Bronchial epithelial cell (primary cell): Measurements from ENCODE around the gene GAS7. TPM values are rescaled to one million over a fixed set of nuclear protein-coding genes. Genes with fewer than 3 reads are reported as not detected.

Experiments
- DNase-seq: peaks from one replicate; pipeline ENCODE4 v3.0.0-alpha.2; 2010; ENCODE audit warnings: low read depth
- FAIRE-seq: peaks from 2 replicates; lab custom pipeline; 2011; peaks lifted over from hg19 to GRCh38; lab: Jason Lieb, UNC
- H3K27me3 ChIP-seq: 2 replicates; pipeline ENCODE4 v1.5.1; 2011; ENCODE audit warnings: low read length; ENCODE audit not compliant: control insufficient read depth, insufficient read depth
- H3K36me3 ChIP-seq: 2 replicates; pipeline ENCODE4 v1.5.1; 2011; ENCODE audit warnings: low read length; ENCODE audit not compliant: control insufficient read depth, insufficient read depth
- H3K4me3 ChIP-seq: 2 replicates; pipeline ENCODE4 v1.5.1; 2011; ENCODE audit warnings: mild to moderate bottlenecking, low read depth, low read length, control low read depth
- CTCF ChIP-seq: IDR thresholded peaks from 2 replicates; pipeline ENCODE4 v1.5.1; 2011; ENCODE audit warnings: mild to moderate bottlenecking, moderate library complexity, low read length, control low read depth, inconsistent platforms; ENCODE audit not compliant: insufficient read depth, severe bottlenecking
- total RNA-seq: library from RNA; depleted of rRNA; stranded (reverse); fragments of >200 nt; gene quantifications from 2 replicates; pipeline ENCODE4 v1.2.1, GENCODE V29; 2014

GAS7 gene
- total RNA-seq, 1 donor from 2014 or later = 1.1 TPM

- Histone ChIP-seq H3K4me3 (no peak overlapping the region), H3K27me3 (no peaks in the 10 kb centered on the region), H3K36me3 (no peaks in the 10 kb centered on the region)
- FAIRE-seq (no peak), DNase-seq (no peak)
- no peak for TF ChIP-seq CTCF
Measured at GRCh38 chr17:10173913-10174312, 24.5 kb downstream of the GAS7 start.

DNA sequence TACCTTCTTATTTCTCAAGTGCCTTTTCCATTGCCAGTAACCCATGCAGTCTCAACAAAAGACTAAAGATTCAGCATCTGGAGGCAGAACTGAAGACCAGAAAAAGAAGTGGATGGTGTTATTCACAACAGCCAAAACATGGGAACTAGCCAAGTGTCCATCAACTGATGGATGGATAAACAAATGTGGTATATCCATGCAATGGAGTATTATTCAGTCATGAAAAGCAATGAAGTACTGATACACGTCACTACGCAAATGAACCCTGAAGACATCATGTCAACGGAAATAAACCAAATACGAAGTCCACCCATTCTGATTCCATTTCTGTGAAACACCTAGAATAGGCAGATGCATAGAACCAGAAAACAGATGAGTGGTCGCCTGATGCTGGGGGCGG lies 25.6 kb downstream of the GAS7 start:
- no peak for DNase-seq
- H3K4me3 ChIP-seq = no peak overlapping the region
- no peak for TF ChIP-seq CTCF
- H3K36me3 ChIP-seq = no peaks in the 10 kb centered on the region
- FAIRE-seq = no peak
- no peaks in the 10 kb centered on the region for H3K27me3 ChIP-seq

DNA sequence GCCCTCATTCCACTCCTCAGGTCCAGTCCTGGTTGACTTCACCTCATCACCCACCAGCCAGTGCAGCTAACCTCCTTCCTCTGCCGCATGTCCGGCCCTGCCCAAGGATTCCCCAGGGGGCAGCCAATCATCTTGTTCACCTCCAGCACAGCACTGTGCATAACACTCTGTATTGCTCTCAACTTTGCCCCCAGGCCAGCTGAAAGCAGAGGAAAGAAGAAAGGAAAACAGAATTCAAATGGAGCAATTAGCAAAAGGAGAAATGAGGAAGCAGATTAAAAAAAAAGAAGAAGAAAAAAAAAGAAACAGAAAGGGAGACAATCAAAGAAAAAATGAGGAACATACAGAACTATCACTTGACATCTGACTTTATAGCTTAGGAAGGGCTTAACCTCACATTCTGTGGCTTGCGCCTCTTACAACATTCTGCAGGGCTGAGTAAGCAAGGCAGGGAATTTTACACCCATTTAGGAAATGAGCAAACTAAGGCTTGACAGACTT lies 26.1 kb downstream of the GAS7 start:
- H3K36me3 ChIP-seq = no peaks in the 10 kb centered on the region
- no peaks in the 10 kb centered on the region for H3K27me3 ChIP-seq
- DNase-seq (no peak), FAIRE-seq (no peak)
- no peak overlapping the region for H3K4me3 ChIP-seq
- no peak for TF ChIP-seq CTCF

GRCh38 chr17:10171581-10171981 lies 26.8 kb downstream of the GAS7 start:
- no peaks in the 10 kb centered on the region for H3K36me3 ChIP-seq
- FAIRE-seq (no peak), DNase-seq (no peak)
- no peak overlapping the region for H3K4me3 ChIP-seq
- no peaks in the 10 kb centered on the region for H3K27me3 ChIP-seq
- TF ChIP-seq CTCF = no peak

DNA sequence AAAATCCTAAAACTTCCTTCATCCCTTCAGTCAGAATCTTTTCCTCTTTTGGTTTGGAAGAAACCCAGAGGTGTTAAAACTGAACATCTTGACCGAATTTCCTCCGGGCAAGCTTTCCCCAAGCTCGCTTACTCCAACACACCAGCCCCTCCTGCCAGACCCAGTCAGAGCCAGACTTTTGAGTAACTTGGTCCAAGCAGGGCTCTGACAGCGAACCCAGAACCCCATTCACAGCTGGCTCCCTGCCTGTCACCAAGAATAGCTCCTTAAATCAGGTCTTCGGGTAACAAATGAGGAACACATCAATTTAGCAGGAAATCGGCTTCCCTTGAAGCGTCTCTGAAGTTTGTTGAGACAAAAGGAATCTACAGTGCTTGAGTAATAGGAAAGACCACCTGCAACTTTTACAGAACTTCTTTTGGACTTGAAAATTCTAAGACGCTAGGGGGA lies 27.3 kb downstream of the GAS7 start:
- DNase-seq (no peak), FAIRE-seq (no peak)
- no peak overlapping the region for H3K4me3 ChIP-seq
- no peak for TF ChIP-seq CTCF
- no peaks in the 10 kb centered on the region for H3K27me3 ChIP-seq
- no peaks in the 10 kb centered on the region for H3K36me3 ChIP-seq

DNA sequence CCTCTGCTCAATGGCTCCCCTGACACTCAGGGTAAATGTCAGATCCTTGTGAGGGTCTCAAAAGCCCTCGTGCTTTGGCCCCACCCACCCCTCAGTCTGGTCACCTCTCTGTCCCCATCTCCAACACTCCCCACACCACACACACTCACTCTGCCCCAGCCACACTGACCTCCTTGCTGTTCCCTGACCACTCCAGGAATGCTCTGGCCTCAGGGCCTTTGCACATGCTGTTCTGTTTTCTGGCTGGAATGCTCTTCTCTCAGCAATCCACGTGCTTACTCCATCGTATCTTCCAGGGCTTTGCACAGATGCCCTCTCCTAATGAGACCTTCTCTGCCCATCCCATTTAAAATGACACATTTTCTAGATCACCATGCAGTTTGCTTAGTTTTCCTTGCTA lies 28.2 kb downstream of the GAS7 start:
- H3K4me3 ChIP-seq = no peak overlapping the region
- no peaks in the 10 kb centered on the region for H3K27me3 ChIP-seq
- DNase-seq (no peak), FAIRE-seq (no peak)
- H3K36me3 ChIP-seq = no peaks in the 10 kb centered on the region
- no peak for TF ChIP-seq CTCF
